Colonic mucosa (tissue), 4 donors: ENCODE results near the gene DNMT3A. TPM values are rescaled to one million over a fixed set of nuclear protein-coding genes. Genes with fewer than 3 reads are reported as not detected.

Experiments
- DNase-seq: peaks from one replicate; pipeline ENCODE4 v3.0.0-alpha.2; 2020
- H3K27ac ChIP-seq: fragments of 200-600 bp; one replicate; pipeline ENCODE4 v1.8.0; 2021
- H3K27me3 ChIP-seq: fragments of 200-600 bp; one replicate; pipeline ENCODE4 v1.8.0; 2021
- H3K36me3 ChIP-seq: fragments of 200-600 bp; one replicate; pipeline ENCODE4 v1.8.0; 2021
- H3K4me1 ChIP-seq: fragments of 200-600 bp; one replicate; pipeline ENCODE4 v1.8.0; 2021; ENCODE audit warnings: mild to moderate bottlenecking
- H3K4me3 ChIP-seq: fragments of 200-600 bp; one replicate; pipeline ENCODE4 v1.8.0; 2021
- H3K9ac ChIP-seq, 2 donors: one replicate each; pipeline ENCODE4 v1.7.0; 2013; ENCODE audit warnings: control low read depth in 2 of 2, low read depth in 2 of 2, low read length in 2 of 2
- H3K9me3 ChIP-seq: fragments of 200-600 bp; one replicate; pipeline ENCODE4 v1.8.0; 2021
- CTCF ChIP-seq: fragments of 200-600 bp; IDR thresholded peaks from one replicate; pipeline ENCODE4 v1.8.0; 2022; ENCODE audit warnings: antibody characterized with exemption, mild to moderate bottlenecking
- intact Hi-C: fragments of 100-400 bp; cut with DNase I; formaldehyde crosslinking; loops from one replicate; pipeline ENCODE4 v1.14.1; 2022
- total RNA-seq, 2 donors: library from RNA; stranded (reverse); fragmentation: NEBNext Ultra II Directional in 1 of 2; extraction: Animal tissue kit (Norgen Biotek cat#: 25700) in 1 of 2; gene quantifications; one replicate each; pipeline ENCODE4 v1.2.1, GENCODE V29; 2021
- donor health status: healthy.
- donor health status: DM: no; HTN: no; CAD: no.
- donor health status: DM: no; HTN: no; CAD: no.

The DNMT3A gene
- total RNA-seq, 2 donors from 2014 or later = 30.8 to 44.5 TPM

GRCh38 chr2:25246558-25247290, 95.0 kb downstream of the DNMT3A start:
- DNase-seq = no peak
- intact Hi-C loops = no loop called here
- Histone ChIP-seq H3K27ac (no peak overlapping the region), H3K4me3 (no peak overlapping the region), H3K9ac (no peak overlapping the region), H3K27me3 (no peaks in the 10 kb centered on the region), H3K9me3 (no peaks in the 10 kb centered on the region), H3K4me1 (no peaks in the 10 kb centered on the region), H3K36me3 (peaks cover 24% of the 10 kb centered on the region)
- no peak for TF ChIP-seq CTCF

- H3K27ac ChIP-seq = no peak overlapping the region
- DNase-seq = no peak
- no peaks in the 10 kb centered on the region for H3K27me3 ChIP-seq
- intact Hi-C loops = no loop called here
- H3K4me1 ChIP-seq = no peaks in the 10 kb centered on the region
- no peaks in the 10 kb centered on the region for H3K9me3 ChIP-seq
- TF ChIP-seq CTCF = no peak
- no peak overlapping the region for H3K4me3 ChIP-seq
- H3K9ac ChIP-seq = no peak overlapping the region
- peaks cover 24% of the 10 kb centered on the region for H3K36me3 ChIP-seq
Measured at GRCh38 chr2:25246001-25246400, 95.7 kb downstream of the DNMT3A start.

GRCh38 chr2:25245141-25245540, 96.6 kb downstream of the DNMT3A start:
- no peaks in the 10 kb centered on the region for H3K4me1 ChIP-seq
- no peak overlapping the region for H3K9ac ChIP-seq
- no peaks in the 10 kb centered on the region for H3K27me3 ChIP-seq
- no peak for DNase-seq
- TF ChIP-seq CTCF = no peak
- H3K27ac ChIP-seq = no peak overlapping the region
- H3K36me3 ChIP-seq = peaks cover 24% of the 10 kb centered on the region
- H3K9me3 ChIP-seq = no peaks in the 10 kb centered on the region
- intact Hi-C loops = no loop called here
- no peak overlapping the region for H3K4me3 ChIP-seq

- H3K4me1 ChIP-seq = no peaks in the 10 kb centered on the region
- H3K27me3 ChIP-seq = no peaks in the 10 kb centered on the region
- intact Hi-C loops = no loop called here
- H3K9me3 ChIP-seq = no peaks in the 10 kb centered on the region
- no peak for DNase-seq
- no peak for TF ChIP-seq CTCF
- no peak overlapping the region for H3K4me3 ChIP-seq
- no peak overlapping the region for H3K27ac ChIP-seq
- peaks cover 24% of the 10 kb centered on the region for H3K36me3 ChIP-seq
- H3K9ac ChIP-seq = no peak overlapping the region
Measured at GRCh38 chr2:25243995-25244394, 97.7 kb downstream of the DNMT3A start.

- no peak for DNase-seq
- no peaks in the 10 kb centered on the region for H3K27me3 ChIP-seq
Measured at GRCh38 chr2:25241452-25241851, 100.3 kb downstream of the DNMT3A start.

More at GRCh38 chr2:25241452-25241851, 100.3 kb downstream of the DNMT3A start:
- Histone ChIP-seq H3K9ac (no peak overlapping the region), H3K27ac (no peak overlapping the region), H3K4me3 (no peak overlapping the region), H3K4me1 (no peaks in the 10 kb centered on the region), H3K36me3 (peaks cover 19% of the 10 kb centered on the region), H3K9me3 (no peaks in the 10 kb centered on the region)
- intact Hi-C loops = no loop called here
- no peak for TF ChIP-seq CTCF
